OCI-LY1 (cell line): ENCODE data around the gene ADAMTSL2.

ENCODE experiments used
- CTCF ChIP-seq: fragments of 200-600 bp; sonication (generic), shearing (Covaris generic); IDR thresholded peaks from 2 replicates; pipeline ENCODE4 v1.5.1; 2017; ENCODE audit warnings: mild to moderate bottlenecking, antibody characterized with exemption, low read length, moderate library complexity, mixed read lengths
- EZH2 ChIP-seq: fragments of 200-600 bp; sonication (generic), shearing (Covaris generic); IDR thresholded peaks from 2 replicates; pipeline ENCODE4 v1.8.0; 2017; ENCODE audit warnings: borderline replicate concordance, mixed run types, mild to moderate bottlenecking, antibody characterized with exemption, low read length, moderate library complexity, mixed read lengths

- TF ChIP-seq EZH2 (no peak), CTCF (peak; percentile 84)
Measured at GRCh38 chr9:133589454-133590227, 55.1 kb downstream of the ADAMTSL2 start.
